DND-41 (cell line): Measurements from ENCODE around the gene LHFPL2.

Experiments
- EZH2 ChIP-seq: IDR thresholded peaks from 3 replicates; pipeline ENCODE4 v1.6.1; 2012; ENCODE audit warnings: borderline replicate concordance, low read depth, mild to moderate bottlenecking, moderate library complexity, low read length, inconsistent platforms; ENCODE audit not compliant: severe bottlenecking
- TF ChIP-seq, protein P1 (sequence below): IDR thresholded peaks from 2 replicates; pipeline ENCODE4 v1.5.1; 2012; ENCODE audit warnings: borderline replicate concordance, low read length, moderate library complexity, mild to moderate bottlenecking; ENCODE audit not compliant: poor library complexity, severe bottlenecking; ENCODE audit errors: extremely low read depth

DNA sequence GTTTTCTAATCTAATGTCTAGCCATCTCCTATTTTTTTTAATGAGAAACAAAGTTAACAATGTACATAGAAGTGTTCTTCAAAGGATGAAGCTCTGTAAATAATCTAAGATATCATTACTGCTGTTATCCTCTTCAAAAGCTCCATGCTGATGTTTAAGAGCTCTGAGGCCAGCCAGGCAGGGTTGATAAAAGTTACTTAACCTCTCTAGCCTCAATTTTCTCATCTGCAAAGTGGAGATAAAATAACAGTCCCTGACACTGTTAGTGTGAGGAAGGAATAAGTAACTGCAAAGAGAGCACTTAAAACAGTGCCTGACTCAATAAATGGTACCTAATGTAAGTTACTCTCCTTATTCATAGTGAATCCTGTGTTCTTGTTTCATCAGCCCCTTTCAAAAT lies 60.1 kb downstream of the LHFPL2 start:
- TF ChIP-seq, protein P1, sequence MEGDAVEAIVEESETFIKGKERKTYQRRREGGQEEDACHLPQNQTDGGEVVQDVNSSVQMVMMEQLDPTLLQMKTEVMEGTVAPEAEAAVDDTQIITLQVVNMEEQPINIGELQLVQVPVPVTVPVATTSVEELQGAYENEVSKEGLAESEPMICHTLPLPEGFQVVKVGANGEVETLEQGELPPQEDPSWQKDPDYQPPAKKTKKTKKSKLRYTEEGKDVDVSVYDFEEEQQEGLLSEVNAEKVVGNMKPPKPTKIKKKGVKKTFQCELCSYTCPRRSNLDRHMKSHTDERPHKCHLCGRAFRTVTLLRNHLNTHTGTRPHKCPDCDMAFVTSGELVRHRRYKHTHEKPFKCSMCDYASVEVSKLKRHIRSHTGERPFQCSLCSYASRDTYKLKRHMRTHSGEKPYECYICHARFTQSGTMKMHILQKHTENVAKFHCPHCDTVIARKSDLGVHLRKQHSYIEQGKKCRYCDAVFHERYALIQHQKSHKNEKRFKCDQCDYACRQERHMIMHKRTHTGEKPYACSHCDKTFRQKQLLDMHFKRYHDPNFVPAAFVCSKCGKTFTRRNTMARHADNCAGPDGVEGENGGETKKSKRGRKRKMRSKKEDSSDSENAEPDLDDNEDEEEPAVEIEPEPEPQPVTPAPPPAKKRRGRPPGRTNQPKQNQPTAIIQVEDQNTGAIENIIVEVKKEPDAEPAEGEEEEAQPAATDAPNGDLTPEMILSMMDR, result no peak
- TF ChIP-seq EZH2, result no peak
